Ecto neural progenitor cell (in vitro differentiated cells): Measurements from ENCODE around the gene APOF.
"Not testable (repeated sequence)": the region's sequence is repeated elsewhere in the genome, so short reads cannot be mapped to it uniquely, and the experiment has no call there.

ENCODE experiments used
- DNase-seq: peaks from one replicate; pipeline ENCODE4 v3.0.0-alpha.2; 2018; ENCODE audit warnings: low spot score

Gene APOF

GRCh38 chr12:56373515-56373914 lies 10.9 kb upstream of the APOF start:
- DNase-seq: no peak

- no peak for DNase-seq
These were observed 4.3 kb upstream of the APOF start for GRCh38 chr12:56366948-56367347.

- no peak for DNase-seq
These were observed 1.0 kb downstream of the APOF start for GRCh38 chr12:56361487-56362129.

- DNase-seq: peak; percentile 100
These were observed 2.5 kb downstream of the APOF start, which contains the start of gene STAT2 for GRCh38 chr12:56359851-56360767. TSS of gene STAT2 (minus strand) at chr12:56360107. CDS start at chr12:56356571, 3,536 bp downstream.

GRCh38 chr12:56358836-56359532 lies 3.7 kb downstream of the APOF start:
- DNase-seq: no peak

GRCh38 chr12:56351325-56351724 lies 11.3 kb downstream of the APOF start:
- DNase-seq: no peak

GRCh38 chr12:56350662-56351061 lies 12.0 kb downstream of the APOF start:
- DNase-seq: no peak

- no peak for DNase-seq
These were observed 13.9 kb downstream of the APOF start for GRCh38 chr12:56348776-56349175.

- not testable (repeated sequence) for DNase-seq
These were observed 15.4 kb downstream of the APOF start for GRCh38 chr12:56347255-56347654.

- DNase-seq: no peak
These were observed 16.0 kb downstream of the APOF start for GRCh38 chr12:56346675-56347074.

- not testable (repeated sequence) for DNase-seq
These were observed 20.4 kb downstream of the APOF start for GRCh38 chr12:56342290-56342689.

- DNase-seq: no peak
These were observed 21.0 kb downstream of the APOF start for GRCh38 chr12:56341616-56342015.

- no peak for DNase-seq
These were observed 23.6 kb downstream of the APOF start for GRCh38 chr12:56339158-56339422.

- no peak for DNase-seq
These were observed 24.1 kb downstream of the APOF start, which contains the start of gene IL23A for GRCh38 chr12:56338308-56339157. TSS of gene IL23A (plus strand) at chr12:56338884. CDS start at chr12:56339045, 161 bp downstream.

- no peak for DNase-seq
These were observed 24.9 kb downstream of the APOF start for GRCh38 chr12:56337753-56338251.

GRCh38 chr12:56336361-56337167 lies 26.1 kb downstream of the APOF start:
- no peak for DNase-seq

- not testable (repeated sequence) for DNase-seq
These were observed 27.1 kb downstream of the APOF start for GRCh38 chr12:56335527-56335926.

- DNase-seq: no peak
These were observed 28.2 kb downstream of the APOF start for GRCh38 chr12:56334490-56334793.

GRCh38 chr12:56333679-56334489 lies 28.8 kb downstream of the APOF start, which contains the start of gene PAN2:
TSS of gene PAN2 (minus strand) at chr12:56334000. CDS start at chr12:56333094, 906 bp downstream.
- peak; percentile 97 for DNase-seq

- no peak for DNase-seq
These were observed 29.4 kb downstream of the APOF start for GRCh38 chr12:56333197-56333678.
